CD1c-positive myeloid dendritic cell (primary cell): ENCODE measurements around the gene MYLK.
A peak's percentile ranks its signal among the peaks of the same experiment; 100 is the strongest.
"Not testable (repeated sequence)": the region's sequence is repeated elsewhere in the genome, so short reads cannot be mapped to it uniquely, and the experiment has no call there.

Experiments used
- DNase-seq: peaks from one replicate; pipeline ENCODE4 v3.0.0-alpha.2; 2016; ENCODE audit errors: extremely low spot score

The MYLK gene

DNA sequence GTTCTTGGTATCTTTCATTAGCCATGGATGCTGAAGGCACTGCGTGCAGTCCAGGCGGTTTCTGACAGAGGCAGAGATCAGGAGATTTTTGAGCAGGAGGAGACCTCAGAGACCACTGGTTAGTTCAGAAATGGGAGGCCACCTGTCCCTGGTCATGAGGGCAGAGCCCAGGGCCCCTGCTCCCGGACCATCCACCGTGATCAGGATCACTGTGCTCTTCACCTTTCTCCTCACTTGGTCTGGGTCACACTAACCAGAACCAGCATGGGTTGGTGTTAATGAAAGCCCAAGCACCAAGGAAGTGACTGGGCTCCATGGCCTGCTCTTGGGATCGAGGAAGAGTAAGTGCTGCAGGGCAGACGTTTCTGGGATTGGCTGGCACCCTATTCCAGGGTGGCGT, 257.3 kb downstream of the MYLK start:
- DNase-seq = no peak

DNA sequence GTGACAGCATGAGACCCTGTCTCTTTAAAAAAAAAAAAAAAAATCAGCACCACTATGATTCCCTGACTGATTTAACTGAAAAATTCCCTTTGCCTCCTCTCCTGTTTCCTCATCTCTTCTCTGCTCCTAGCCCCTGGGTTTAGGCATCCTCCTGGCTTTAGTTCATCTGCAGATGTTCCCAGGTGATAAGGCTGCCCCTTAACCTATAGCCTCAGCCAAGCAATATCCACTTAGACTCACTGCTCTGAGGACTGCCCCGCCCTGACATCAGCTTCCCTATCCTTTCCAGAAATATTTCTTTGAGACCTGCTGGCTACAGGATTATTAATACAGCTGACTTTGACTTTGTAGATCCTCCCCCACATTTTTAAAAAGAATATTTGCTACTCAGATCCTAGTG, 259.8 kb downstream of the MYLK start:
- DNase-seq = no peak

DNA sequence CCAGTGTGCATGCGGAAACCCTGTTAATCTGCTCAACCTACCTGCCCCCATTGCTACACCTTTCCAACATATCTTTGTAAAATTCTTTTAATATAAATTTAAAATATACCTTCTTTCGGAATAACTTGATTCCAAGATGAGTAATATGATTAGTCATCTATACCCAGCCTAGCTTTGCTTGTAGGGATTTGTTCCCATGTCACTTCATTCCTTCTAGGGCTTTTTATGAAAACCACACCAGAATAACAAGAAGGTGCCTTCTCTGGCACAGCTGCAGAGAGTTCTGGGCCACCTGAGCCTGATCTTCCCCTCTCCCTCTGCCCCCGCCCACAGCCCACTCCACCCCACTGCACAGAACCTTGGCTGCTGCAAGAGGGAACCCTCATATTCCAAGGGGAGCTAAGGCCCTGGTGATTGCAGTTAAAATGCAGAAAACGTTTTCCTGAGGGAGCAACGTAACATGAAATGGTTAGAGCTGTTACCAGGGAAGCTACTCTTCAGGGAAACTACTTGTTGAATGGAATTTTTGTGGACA, 260.7 kb downstream of the MYLK start:
- no peak for DNase-seq

DNA sequence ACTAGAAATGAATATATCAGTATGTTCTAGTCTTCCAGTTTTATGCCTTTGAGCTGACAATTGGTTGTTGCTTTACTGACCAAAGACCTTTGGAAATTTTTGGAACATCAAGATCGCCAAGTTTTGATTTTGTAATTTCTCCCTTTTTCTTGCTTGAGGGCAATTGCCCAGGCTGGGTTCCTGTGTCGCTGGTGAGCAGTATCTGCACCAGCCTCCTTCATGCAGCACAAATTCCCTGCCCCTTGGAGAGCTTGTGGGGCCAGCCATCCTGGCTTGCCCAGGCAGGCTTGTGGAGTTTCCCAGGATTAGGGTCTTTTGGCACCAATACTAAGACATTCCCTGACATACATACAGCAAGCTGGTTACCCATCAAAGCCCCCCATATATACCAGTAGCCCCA, 261.4 kb downstream of the MYLK start:
- DNase-seq = no peak

DNA sequence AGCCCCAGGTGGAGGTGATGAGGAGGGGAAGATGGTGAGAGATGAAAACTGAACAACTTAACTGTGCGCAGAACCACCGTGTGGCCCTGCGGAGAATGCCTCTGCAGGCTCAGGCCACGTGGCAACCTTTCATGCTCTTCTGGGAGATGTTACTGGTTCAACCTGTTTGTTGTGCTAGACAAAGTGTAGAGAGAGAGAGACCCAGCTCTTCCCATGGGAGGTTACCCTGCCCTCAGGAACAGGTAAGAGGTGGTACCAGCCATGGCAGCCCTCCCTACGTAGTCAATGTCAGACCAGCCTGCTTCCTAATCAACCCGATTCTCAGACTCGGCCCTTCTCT, 262.3 kb downstream of the MYLK start:
- DNase-seq = no peak

DNA sequence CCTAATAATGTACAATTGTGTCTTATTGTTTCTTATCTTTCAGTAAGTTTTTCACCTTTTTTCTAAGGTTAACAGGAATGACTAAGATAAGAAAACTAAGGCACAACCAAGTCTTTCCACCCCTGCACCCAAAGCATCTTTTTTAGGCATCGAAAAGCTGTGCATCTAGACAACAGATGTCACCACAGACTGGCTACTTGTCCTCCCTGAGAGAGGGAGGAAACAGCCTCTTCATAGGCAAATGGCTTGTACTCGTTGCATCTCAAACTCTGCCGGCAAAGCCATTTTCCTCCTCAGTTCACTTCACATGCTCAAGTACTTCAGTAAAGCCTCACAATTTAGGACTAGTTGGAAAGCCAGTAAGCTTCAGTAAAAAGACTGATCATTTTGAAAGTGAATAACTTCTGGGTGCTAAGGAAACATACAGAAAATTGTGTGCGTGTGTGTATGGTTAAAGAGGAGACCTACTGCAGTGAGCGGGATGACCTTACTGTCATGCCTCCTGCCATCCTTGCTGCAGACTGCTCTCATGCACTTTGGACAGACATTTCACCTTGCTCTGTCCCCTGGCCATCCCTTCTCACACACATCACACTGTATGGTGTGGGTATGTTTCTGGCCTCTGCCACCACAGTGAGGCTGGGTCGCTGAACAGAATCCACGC, 262.8 kb downstream of the MYLK start:
- DNase-seq = no peak

DNA sequence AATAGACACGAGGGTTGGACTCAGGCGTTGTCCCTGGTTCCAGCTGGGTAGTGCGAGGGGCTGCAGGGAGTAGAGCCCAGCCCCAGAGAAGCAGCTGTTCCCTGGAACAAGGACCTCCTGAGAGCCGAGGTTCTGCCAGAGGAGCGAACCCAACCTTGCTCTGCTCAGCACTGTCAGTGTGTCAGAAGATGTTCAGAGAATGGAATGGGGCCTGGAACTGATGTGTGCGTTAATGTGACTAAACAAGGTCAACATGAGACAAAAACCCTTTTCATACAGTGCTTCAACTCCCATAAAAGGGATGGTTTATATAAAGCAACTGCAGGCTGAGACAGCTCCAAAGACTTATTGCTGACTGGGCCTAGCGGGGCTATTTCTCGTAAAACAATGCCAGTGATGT, 263.8 kb downstream of the MYLK start:
- no peak for DNase-seq

DNA sequence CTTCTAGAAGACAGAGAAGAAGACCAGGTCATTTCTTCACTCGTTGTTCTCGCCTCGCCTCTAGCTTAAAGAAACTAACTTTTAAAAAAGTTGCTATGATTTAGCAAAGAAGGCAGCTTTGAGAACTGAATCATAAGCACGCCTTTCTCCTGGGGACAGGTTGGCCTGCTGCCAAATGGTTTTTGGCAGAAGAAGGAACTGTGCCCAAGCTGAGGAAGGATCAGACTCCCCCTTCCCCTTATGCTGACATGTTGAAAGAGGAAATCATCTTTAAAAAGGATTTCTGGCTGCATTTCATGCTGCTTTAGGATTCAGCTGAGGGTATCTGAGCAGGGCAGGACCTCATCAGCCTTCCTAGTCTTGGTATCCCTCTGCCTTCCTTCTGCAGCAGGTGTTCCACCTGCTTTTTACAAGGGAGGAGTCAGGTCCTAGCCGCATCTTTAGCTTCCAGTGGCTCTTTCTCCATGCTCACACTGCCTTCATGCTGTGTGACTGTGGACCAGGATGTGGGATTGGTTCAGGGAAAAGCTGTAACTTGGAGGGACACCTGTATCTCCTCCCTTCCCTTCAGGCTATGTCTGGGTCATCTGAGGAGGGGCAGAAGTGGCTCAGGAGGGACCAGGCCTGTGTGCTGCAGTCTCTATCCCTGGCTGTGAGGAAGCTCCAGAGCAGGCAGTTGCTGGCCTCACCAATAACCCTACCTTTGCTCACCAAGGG, 265.2 kb downstream of the MYLK start:
- peak; percentile 96 for DNase-seq

DNA sequence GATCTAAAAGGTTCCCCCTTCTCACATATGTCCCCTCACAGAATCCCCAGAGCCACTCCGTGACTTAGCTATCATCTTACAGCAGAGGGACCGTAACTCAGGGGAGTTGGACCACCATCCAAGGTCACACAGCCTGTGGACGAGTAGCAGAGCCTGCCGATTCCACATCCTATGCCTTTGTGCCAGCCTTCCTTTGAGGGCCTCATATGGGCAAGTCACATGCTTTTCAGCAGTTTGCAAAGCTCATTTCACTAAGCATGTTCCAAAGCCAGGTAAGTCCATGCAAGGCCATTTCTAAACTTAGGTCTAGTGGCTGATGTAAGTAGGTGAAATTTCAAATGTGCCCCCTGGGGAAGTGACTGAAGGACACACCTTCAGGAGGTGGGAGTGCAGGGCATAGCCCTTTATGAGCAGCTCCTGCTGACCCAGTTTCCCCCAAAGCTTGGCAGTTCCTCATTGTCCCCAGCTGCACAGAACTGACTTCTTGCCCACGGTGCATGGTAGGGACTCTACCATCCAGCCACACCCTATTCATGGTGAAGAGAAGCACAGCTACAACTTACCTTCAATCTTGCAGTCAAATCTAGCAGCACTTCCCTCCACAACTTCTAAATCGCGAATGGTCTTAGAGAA, 265.9 kb downstream of the MYLK start:
- DNase-seq = peak; percentile 63

DNA sequence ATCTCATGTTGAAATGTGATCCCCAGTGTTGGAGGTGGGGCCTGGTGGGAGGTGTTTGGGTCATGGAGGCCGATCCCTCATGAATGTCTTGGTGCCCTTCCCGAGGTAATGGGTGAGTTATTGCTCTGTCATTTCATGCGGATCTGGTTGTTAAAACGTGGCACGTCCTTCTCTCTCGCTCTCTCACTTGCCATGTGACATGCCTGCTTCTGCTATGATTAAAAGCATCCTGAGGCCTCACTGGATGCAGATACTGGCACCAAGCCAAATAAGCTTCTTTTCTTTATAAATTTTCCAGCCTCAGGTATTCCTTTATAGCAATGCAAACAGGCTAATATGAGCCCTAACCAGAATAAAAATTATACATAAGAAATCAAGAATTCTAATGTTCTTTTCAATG, 267.5 kb downstream of the MYLK start:
- DNase-seq = no peak

DNA sequence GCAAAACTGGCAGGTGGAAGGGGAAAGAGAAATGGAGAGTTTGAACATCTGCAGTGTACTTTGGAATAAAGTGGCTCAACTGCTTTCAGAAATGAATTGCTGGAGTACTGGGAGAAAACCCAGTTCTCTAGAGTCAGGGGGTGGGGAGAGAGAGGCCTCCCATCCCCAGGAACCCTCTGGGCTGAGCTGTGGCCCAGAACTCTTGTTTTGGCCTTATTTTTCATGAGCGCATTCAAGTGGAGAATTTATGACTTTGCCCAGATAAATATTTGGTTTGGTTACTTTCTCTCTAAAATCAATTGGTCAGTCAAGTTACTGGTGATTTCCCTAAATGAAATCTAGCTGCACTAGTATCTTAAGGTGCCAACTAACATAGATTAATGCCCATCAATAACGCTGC, 270.6 kb downstream of the MYLK start:
- DNase-seq = no peak

DNA sequence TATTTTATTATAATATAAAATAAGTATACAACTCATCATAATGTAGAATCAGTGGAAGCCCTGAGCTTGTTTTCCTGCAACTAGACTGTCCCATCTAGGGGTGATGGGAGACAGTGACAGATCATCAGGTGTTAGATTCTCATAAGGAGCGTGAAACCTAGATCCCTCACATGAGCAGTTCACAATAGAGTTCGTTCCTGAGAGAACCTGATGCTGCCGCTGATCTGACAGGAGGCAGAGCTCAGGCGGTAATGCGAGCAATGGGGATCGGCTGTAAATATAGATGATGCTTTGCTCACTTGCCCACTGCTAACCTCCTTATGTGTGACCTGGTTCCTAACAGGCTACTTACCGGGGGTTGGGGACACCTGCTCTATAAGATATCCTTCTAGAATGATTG, 272.5 kb downstream of the MYLK start:
- DNase-seq = not testable (repeated sequence)

DNA sequence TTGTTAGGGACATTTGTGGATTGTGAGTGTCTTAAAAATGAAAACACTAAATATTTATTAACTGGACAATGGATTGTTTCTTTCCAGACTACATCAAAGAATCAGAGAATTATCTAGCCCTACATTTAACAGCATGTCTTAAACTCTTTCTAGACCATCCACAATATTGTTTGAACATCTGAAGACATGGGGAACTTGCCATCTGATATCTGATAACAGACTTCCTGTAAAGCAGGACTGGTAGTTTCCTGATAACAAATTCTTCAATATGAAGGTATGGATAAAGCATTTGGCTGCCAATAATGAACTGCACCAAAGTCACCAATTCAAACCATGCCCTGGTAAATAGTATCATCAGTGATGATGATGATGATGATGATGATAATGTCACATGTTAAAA, 273.1 kb downstream of the MYLK start:
- no peak for DNase-seq

DNA sequence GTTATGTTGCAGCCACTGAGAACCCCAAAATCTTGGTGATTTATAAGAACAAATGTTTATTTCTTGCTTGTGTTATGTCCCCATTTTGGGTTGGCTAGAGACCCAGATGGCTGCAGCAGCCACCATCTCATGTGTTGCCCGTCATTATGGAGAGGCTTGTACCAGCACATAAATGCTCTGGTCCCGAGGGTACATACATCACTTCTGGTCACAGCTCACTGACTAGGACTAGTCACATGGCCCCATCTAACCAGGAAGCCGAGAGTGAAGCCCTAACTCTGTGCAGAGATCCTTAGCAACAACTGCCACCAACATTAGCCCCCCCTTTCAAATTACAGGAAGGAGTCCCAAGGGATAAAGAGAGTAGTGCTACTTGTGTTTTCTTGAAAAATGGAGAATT, 273.8 kb downstream of the MYLK start:
- no peak for DNase-seq

DNA sequence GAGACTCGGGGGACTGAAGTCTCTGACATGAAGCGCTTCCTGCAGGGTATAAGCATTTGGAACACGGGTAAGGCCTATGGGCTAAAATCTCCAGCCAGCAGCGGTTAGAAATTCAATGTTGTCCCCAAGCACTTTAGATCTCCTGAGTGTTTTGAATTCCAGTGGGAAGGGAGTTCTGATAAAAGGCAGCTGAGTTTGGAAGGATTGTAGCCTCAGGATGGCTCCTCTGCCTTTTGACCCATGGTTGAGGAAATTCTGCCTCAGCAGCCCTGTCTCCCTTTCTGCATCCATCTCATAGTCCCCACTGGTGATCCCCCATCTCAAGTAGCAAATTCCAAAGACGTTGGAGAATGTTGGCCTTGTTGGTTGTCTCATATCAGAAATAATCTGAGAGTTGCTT, 275.1 kb downstream of the MYLK start:
- DNase-seq = no peak

DNA sequence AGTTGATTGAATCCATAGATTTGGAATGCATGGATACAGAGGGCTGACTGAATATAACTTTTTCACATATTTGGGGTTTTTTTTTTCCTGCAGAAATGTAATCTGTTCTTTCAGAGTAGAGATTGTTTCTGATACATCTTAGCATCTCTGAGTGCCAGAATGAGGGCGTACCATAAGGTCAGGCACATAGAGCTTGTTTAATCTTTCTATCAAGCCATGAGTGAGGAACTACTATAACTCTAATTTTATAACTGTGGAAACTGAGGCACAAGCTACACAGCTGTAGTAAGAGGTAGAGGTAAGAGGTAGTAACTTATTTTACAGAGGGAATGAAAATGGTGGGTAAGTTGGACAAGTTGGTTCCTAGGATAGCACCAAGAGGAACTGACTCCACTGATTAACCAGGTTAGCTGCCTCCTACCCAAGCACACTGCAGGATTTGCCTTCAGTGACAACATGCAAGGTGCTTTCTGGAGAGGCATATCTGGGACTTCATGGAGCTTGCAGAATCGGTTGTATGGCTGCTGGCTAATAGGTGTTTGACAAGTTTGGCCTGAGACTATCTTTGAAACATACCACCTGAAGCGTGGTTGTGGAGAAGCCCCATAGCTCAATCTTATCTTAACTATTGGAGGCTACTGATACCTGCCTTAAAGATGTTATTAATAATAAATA, 275.7 kb downstream of the MYLK start:
- no peak for DNase-seq

DNA sequence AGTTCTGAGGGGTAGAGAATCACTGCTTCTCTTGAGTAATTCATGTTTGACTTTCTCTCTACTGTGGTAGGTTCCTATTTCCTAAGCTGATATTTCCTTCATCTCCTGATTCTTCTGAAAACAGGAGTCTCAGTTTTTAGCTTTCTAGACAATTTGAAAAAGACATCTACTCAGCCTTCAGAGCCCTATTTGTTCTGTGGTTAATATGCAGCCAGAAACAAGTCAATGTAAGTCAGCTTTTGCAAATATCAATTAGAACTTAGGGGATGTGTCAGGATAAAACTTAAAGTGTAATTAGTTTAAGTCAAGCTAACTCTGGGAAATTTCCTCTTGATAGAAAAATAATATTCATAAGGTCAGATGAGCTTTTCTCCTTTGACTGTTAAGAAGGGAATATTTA, 277.6 kb downstream of the MYLK start:
- no peak for DNase-seq

DNA sequence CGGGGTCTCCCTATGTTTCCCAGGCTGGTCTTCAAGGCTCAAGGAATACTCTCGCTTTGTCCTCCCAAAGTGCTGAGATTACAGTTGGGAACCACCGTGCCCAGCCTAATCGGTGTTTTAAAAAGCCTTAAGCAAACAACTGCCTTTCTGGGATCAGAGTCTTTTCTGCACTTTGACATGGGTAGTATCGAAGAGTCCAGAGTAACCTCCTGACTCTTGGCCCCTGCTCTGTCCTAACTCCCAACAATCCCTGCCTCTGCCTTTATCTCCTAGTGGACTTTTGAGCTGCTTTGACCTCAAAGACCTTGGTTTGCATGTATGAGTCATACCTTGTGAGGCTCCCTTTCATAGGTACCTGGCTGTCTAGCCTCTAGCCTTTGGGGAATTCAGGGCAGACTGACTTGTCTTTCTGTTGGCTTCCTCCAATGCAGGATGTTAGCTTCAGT, 278.3 kb downstream of the MYLK start:
- DNase-seq = no peak

DNA sequence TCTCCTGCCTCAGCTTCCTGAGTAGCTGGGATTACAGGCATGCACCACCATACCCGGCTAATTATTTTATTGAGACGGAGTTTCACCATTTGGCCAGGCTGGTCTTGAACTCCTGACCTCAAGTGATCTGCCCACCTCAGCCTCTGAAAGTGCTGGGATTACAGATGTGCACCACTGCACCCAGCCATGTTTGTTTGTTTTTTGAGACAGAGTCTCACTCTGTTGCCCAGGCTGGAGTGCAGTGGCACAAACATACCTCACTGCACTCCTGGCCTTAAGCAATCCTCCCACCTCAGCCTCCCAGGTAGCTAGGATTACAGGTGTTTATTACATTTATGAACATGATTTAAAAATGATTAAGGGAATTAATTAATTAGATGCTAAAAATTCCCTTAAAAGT, 281.0 kb downstream of the MYLK start:
- not testable (repeated sequence) for DNase-seq

DNA sequence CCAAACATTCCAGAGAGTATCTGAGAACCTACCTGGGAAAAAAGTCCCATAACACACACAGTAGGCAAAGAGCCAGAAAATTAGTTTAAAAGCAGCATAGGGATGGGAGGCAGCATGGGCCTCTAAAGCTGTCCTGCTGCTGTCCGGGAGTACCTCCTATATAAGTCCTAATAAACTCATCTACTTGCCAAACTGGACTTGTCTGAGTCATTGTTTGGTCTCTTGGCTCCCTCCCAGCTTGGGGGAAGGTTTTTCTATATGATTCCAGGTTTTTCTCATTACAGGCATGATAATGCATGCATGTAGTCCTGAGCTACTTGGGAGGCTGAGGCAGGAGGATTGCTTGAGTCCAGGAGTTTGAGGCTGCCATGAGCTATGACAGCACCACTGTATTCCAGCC, 281.8 kb downstream of the MYLK start:
- no peak for DNase-seq

DNA sequence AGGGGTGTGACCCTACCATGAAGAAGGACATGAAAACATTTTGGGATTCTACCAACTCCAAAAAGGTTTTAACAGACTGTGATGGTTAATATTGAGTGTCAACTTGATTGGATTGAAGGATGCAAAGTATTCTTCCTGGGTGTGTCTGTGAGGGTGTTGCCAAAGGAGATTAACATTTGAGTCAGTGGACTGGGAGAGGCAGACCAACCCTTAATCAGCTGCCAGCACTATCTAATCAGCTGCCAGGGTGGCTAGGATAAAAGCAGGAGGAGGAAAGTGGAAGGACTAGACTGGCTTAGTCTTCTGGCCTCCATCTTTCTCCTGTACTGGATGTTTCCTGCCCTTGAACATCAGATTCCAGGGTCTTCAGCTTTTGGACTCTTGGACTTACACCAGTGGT, 283.3 kb downstream of the MYLK start:
- not testable (repeated sequence) for DNase-seq

DNA sequence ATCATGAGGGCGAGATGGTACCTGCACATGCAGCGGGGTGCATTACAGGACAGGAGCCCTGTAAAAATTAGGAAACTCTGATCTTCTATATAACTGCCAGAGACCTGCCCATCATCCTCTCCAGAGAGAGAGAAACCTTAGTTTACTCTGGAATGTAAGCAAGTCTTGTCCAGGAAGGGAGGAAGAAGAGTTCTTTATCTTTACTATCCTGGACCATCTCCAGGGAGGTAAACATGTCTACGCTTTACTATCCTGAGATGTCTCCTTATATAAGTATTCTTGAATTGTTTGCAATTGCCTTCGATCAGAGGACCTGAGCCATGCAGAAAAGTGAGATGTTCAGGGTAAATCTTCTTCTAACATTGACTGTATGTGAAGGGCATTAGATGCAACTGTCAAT, 286.6 kb downstream of the MYLK start:
- DNase-seq = no peak
